A549 (cell line): ENCODE data around the gene FJX1. TPM values are rescaled to one million over a fixed set of nuclear protein-coding genes. Genes with fewer than 3 reads are reported as not detected.

Experiments used
- ATAC-seq, 2 experiments: fragments of 200-7000 bp in 1 of 2; fragments of >200 bp in 1 of 2; cut with Nextera tagmentation in 1 of 2; cut with Tn5 transposase in 1 of 2; 3 replicates each; pipeline versions ENCODE4 v1.8.0 to v1.9.1; 2018 to 2020; ENCODE audit warnings: mild to moderate bottlenecking in 1 of 2, moderate library complexity in 1 of 2
- CTCF ChIA-PET: fragments of 300-600 bp; sonication (Branson Sonifier 250); formaldehyde crosslinking; extraction: SDS; loops from one replicate; lab custom pipeline; 2021; ENCODE audit warnings: antibody characterized with exemption, inconsistent platforms; lab: Yijun Ruan, JAX
- POLR2A ChIA-PET: fragments of 350-600 bp; formaldehyde crosslinking; extraction: SDS; loops from one replicate; lab custom pipeline; 2021; ENCODE audit warnings: antibody characterized with exemption, inconsistent platforms; lab: Yijun Ruan, JAX
- DNase-seq, 2 experiments: peaks; one replicate each; pipeline versions ENCODE4 v3.0.0 to v3.0.0-alpha.2; 2011 to 2016; ENCODE audit warnings: low read depth in 1 of 2, low spot score in 1 of 2
- FAIRE-seq: peaks from 2 replicates; lab custom pipeline; 2011; peaks lifted over from hg19 to GRCh38; lab: Jason Lieb, UNC
- H3K27ac ChIP-seq, 2 experiments: fragments of >200 bp; sonication (Bioruptor Twin); formaldehyde crosslinking; 3 replicates each; pipeline ENCODE4 v1.5.1; 2016 to 2017
- H3K4me1 ChIP-seq: fragments of >200 bp; sonication (Bioruptor Twin); formaldehyde crosslinking; 3 replicates; pipeline ENCODE4 v1.6.1; 2016
- H3K4me2 ChIP-seq: fragments of >200 bp; sonication (Bioruptor Twin); formaldehyde crosslinking; 3 replicates; pipeline ENCODE4 v1.6.1; 2016
- H3K4me3 ChIP-seq: fragments of >200 bp; sonication (Bioruptor Twin); formaldehyde crosslinking; 3 replicates; pipeline ENCODE4 v1.5.1; 2016
- H3K9me3 ChIP-seq: fragments of >200 bp; sonication (Bioruptor Twin); formaldehyde crosslinking; 3 replicates; pipeline ENCODE4 v1.6.1; 2016
- BHLHE40 ChIP-seq: IDR thresholded peaks from 2 replicates; pipeline ENCODE4 v1.6.1; 2012; ENCODE audit warnings: low read depth, low read length, inconsistent platforms
- CEBPB ChIP-seq, 2 experiments: fragments of >200 bp in 1 of 2; sonication (Bioruptor Twin) in 1 of 2; formaldehyde crosslinking in 1 of 2; IDR thresholded peaks; 2 replicates each; pipeline ENCODE4 v1.6.1; 2012 to 2016
- CHD2 ChIP-seq: fragments of 150-350 bp; IDR thresholded peaks from 2 replicates; pipeline ENCODE4 v1.6.1; 2014; ENCODE audit warnings: low read length; ENCODE audit not compliant: partially characterized antibody
- ESRRA ChIP-seq: fragments of 150-350 bp; IDR thresholded peaks from 2 replicates; pipeline ENCODE4 v1.6.1; 2014; ENCODE audit warnings: mild to moderate bottlenecking, low read length, borderline replicate concordance
- FOSB ChIP-seq: fragments of 250-450 bp; sonication (Bioruptor Pico); IDR thresholded peaks from 2 replicates; pipeline ENCODE4 v1.5.0; 2020; ENCODE audit warnings: mild to moderate bottlenecking, moderate library complexity
- GATA3 ChIP-seq: IDR thresholded peaks from 2 replicates; pipeline ENCODE4 v1.6.1; 2012; ENCODE audit warnings: borderline replicate concordance
- HDAC2 ChIP-seq: fragments of 200-600 bp; sonication (generic); IDR thresholded peaks from 2 replicates; pipeline ENCODE4 v1.6.1; 2016
- HMGXB4 ChIP-seq: fragments of 250-450 bp; sonication (Bioruptor Pico); IDR thresholded peaks from 2 replicates; pipeline ENCODE4 v1.5.0; 2021; ENCODE audit warnings: mild to moderate bottlenecking, moderate library complexity, borderline replicate concordance
- HOXB13 ChIP-seq: fragments of 250-450 bp; sonication (Bioruptor Pico); IDR thresholded peaks from 2 replicates; pipeline ENCODE4 v1.5.0; 2020; ENCODE audit warnings: low read depth, mild to moderate bottlenecking, moderate library complexity
- JUN ChIP-seq, 2 experiments: fragments of >200 bp; sonication (Bioruptor Twin); formaldehyde crosslinking; IDR thresholded peaks; 2 replicates in 1 of 2; 3 replicates in 1 of 2; pipeline ENCODE4 v1.6.1; 2016 to 2017
- JUNB ChIP-seq: fragments of >200 bp; sonication (Bioruptor Twin); formaldehyde crosslinking; IDR thresholded peaks from 2 replicates; pipeline ENCODE4 v1.6.1; 2016
- NFE2L2 ChIP-seq: fragments of 150-350 bp; conservative IDR thresholded peaks from 2 replicates; pipeline ENCODE4 v1.6.1; 2014; ENCODE audit warnings: low read length
- NR3C1 ChIP-seq: fragments of >200 bp; sonication (Bioruptor Twin); formaldehyde crosslinking; IDR thresholded peaks from 3 replicates; pipeline ENCODE4 v1.6.1; 2017
- PHF8 ChIP-seq: fragments of 200-600 bp; sonication (generic); IDR thresholded peaks from 2 replicates; pipeline ENCODE4 v1.6.1; 2016; ENCODE audit warnings: low read depth, mild to moderate bottlenecking, antibody characterized with exemption, moderate library complexity, borderline replicate concordance
- POLR2A ChIP-seq: IDR thresholded peaks from 2 replicates; pipeline ENCODE4 v1.6.1; 2012; ENCODE audit warnings: mild to moderate bottlenecking, low read length
- POLR2AphosphoS2 ChIP-seq: conservative IDR thresholded peaks from 2 replicates; pipeline ENCODE4 v1.6.1; 2012; ENCODE audit warnings: low read length, improper control_type of control experiment, inconsistent platforms
- RAD21 ChIP-seq, 2 experiments: fragments of >200 bp in 1 of 2; sonication (Bioruptor Twin) in 1 of 2; formaldehyde crosslinking in 1 of 2; IDR thresholded peaks in 1 of 2; conservative IDR thresholded peaks in 1 of 2; 2 replicates in 1 of 2; 3 replicates in 1 of 2; pipeline ENCODE4 v1.6.1; 2012 to 2018; ENCODE audit warnings: inconsistent platforms in 1 of 2
- RCOR1 ChIP-seq: fragments of 150-350 bp; IDR thresholded peaks from 2 replicates; pipeline ENCODE4 v1.6.1; 2014; ENCODE audit warnings: antibody characterized with exemption, low read length, low read depth
- RNF2 ChIP-seq: fragments of 200-600 bp; sonication (generic); IDR thresholded peaks from 2 replicates; pipeline ENCODE4 v1.6.1; 2016; ENCODE audit warnings: low read depth, mild to moderate bottlenecking, antibody characterized with exemption, moderate library complexity, borderline replicate concordance
- TP53 ChIP-seq: fragments of 250-450 bp; sonication (Bioruptor Pico); IDR thresholded peaks from 2 replicates; pipeline ENCODE4 v1.5.0; 2021; ENCODE audit warnings: mild to moderate bottlenecking, moderate library complexity
- ZNF302 ChIP-seq: fragments of 250-450 bp; sonication (Bioruptor Pico); IDR thresholded peaks from 2 replicates; pipeline ENCODE4 v1.9.0; 2021; ENCODE audit warnings: inconsistent platforms, mild to moderate bottlenecking, moderate library complexity
- WGBS: methylation state at CpG from one replicate; pipeline ENCODE4 v1.1.6; 2017; ENCODE audit errors: missing lambda C conversion rate; 5-methylcytosine and 5-hydroxymethylcytosine counted together
- polyA plus RNA-seq, 4 experiments: library from polyadenylated mRNA; depleted of rRNA in 3 of 4; stranded (reverse); fragments of >200 nt; fragmentation: RNase III in 1 of 4; extraction: RNeasy Plus Mini Kit Qiagen cat#74134 plus additional on column Dnase treatment in 1 of 4; gene quantifications; 2 replicates in 3 of 4; 3 replicates in 1 of 4; pipeline ENCODE4 v1.2.3, GENCODE V29; 2011 to 2017
- TF ChIP-seq, protein P1 (sequence below): IDR thresholded peaks from 2 replicates; pipeline ENCODE4 v1.6.1; 2012
- TF ChIP-seq, protein P2 (sequence below): fragments of 250-450 bp; sonication (Bioruptor Pico); IDR thresholded peaks from 2 replicates; pipeline ENCODE4 v1.5.0; 2020; ENCODE audit warnings: low read depth, mild to moderate bottlenecking, moderate library complexity
- TF ChIP-seq, protein P3 (sequence below): fragments of 200-600 bp; sonication (generic); IDR thresholded peaks from 2 replicates; pipeline ENCODE4 v1.6.1; 2016; ENCODE audit warnings: antibody characterized with exemption, mild to moderate bottlenecking, moderate library complexity

Gene FJX1
- polyA plus RNA-seq, 2 of the 4 experiments (the other 2 are of a cell fraction): 7.1 to 14.5 TPM

GRCh38 chr11:35619855-35620640, 1.8 kb downstream of the FJX1 start:
- Histone ChIP-seq H3K9me3 (no peaks in the 10 kb centered on the region), H3K4me1 (peaks cover 42% of the 10 kb centered on the region; the same call in 2 of the 3 replicates), H3K4me3 (peak overlapping the region; percentile 90), H3K27ac (peak overlapping the region; percentile 94 to 97), H3K4me2 (peak overlapping the region; percentile 94)
- FAIRE-seq (no peak), DNase-seq (peak; percentile 18 to 42), ATAC-seq (peak; percentile 0 to 18; a peak in 3 of 6 replicates)
- CTCF ChIA-PET: interaction anchor here (0.7 to 3.9 kb wide), 19 partner anchors 9 to 654 kb away, joined by 3 to 35 read pairs (median 4); partner anchors contain the start of gene TRIM44
- whole genome bisulfite sequencing: 12% methylated on average over 28 of the region's 33 CpGs
- POLR2A ChIA-PET: interaction anchor here (0.6 to 1.7 kb wide), 4 partner anchors 18 to 540 kb away, joined by 3 to 5 read pairs (median 4); partner anchors contain the start of gene TRIM44
- TF ChIP-seq POLR2A (no peak), ZNF302 (no peak), NFE2L2 (no peak), RCOR1 (no peak), PHF8 (no peak), RNF2 (no peak), ESRRA (no peak), RAD21 (conservative IDR thresholded peaks at IDR 0.05 in 1 of 2, IDR thresholded peaks at IDR 0.05 in 1 of 2) (no peak), HMGXB4 (CRISPR knock-in tag) (no peak), CHD2 (no peak), NR3C1 (no peak), TP53 (no peak), POLR2AphosphoS2 (no peak), HDAC2 (no peak)
- TF ChIP-seq, protein P1, sequence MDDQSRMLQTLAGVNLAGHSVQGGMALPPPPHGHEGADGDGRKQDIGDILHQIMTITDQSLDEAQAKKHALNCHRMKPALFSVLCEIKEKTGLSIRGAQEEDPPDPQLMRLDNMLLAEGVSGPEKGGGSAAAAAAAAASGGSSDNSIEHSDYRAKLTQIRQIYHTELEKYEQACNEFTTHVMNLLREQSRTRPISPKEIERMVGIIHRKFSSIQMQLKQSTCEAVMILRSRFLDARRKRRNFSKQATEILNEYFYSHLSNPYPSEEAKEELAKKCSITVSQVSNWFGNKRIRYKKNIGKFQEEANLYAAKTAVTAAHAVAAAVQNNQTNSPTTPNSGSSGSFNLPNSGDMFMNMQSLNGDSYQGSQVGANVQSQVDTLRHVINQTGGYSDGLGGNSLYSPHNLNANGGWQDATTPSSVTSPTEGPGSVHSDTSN: no peak

GRCh38 chr11:35620795-35621194, 2.5 kb downstream of the FJX1 start:
- Histone ChIP-seq H3K4me3 (peak overlapping the region; percentile 90; the same call in 1 of the 3 replicates), H3K27ac (no peak overlapping the region), H3K4me2 (peak overlapping the region; percentile 94), H3K9me3 (no peaks in the 10 kb centered on the region), H3K4me1 (peaks cover 35% of the 10 kb centered on the region; the same call in 2 of the 3 replicates)
- DNase-seq (no peak), ATAC-seq (no peak), FAIRE-seq (no peak)
- TF ChIP-seq GATA3: no peak
- TF ChIP-seq FOSB (CRISPR knock-in tag): no peak
- no peak for TF ChIP-seq JUNB
- WGBS: 68% methylated on average over 2 of the region's 2 CpGs
- ChIA-PET POLR2A (no interaction called here), CTCF (interaction anchor here (0.7 to 3.9 kb wide), 10 partner anchors 29 to 654 kb away, joined by 3 to 35 read pairs (median 4); partner anchors contain the start of gene TRIM44)

GRCh38 chr11:35621620-35622019, 3.4 kb downstream of the FJX1 start:
- WGBS: 79% methylated on average over 2 of the region's 2 CpGs
- FAIRE-seq: no peak
- H3K27ac ChIP-seq: no peak overlapping the region
- H3K4me1 ChIP-seq: peaks cover 32% of the 10 kb centered on the region; the same call in 2 of the 3 replicates
- ChIA-PET CTCF (interaction anchor here (1.3 kb wide), 1 partner anchor 134 kb away, joined by 3 read pairs; no protein-coding TSS in a partner anchor), POLR2A (no interaction called here)
- DNase-seq: no peak
- no peak overlapping the region for H3K4me3 ChIP-seq
- ATAC-seq: no peak
- peak overlapping the region; percentile 94; the same call in 2 of the 3 replicates for H3K4me2 ChIP-seq
- no peaks in the 10 kb centered on the region for H3K9me3 ChIP-seq
- TF ChIP-seq, protein P2, sequence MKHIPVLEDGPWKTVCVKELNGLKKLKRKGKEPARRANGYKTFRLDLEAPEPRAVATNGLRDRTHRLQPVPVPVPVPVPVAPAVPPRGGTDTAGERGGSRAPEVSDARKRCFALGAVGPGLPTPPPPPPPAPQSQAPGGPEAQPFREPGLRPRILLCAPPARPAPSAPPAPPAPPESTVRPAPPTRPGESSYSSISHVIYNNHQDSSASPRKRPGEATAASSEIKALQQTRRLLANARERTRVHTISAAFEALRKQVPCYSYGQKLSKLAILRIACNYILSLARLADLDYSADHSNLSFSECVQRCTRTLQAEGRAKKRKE (CRISPR knock-in tag): no peak
- TF ChIP-seq ZNF302 (no peak), ESRRA (no peak), JUN (IDR thresholded peaks at IDR 0.05) (no peak), HOXB13 (no peak), CEBPB (IDR thresholded peaks at IDR 0.05) (no peak), BHLHE40 (no peak)
- TF ChIP-seq, protein P3, sequence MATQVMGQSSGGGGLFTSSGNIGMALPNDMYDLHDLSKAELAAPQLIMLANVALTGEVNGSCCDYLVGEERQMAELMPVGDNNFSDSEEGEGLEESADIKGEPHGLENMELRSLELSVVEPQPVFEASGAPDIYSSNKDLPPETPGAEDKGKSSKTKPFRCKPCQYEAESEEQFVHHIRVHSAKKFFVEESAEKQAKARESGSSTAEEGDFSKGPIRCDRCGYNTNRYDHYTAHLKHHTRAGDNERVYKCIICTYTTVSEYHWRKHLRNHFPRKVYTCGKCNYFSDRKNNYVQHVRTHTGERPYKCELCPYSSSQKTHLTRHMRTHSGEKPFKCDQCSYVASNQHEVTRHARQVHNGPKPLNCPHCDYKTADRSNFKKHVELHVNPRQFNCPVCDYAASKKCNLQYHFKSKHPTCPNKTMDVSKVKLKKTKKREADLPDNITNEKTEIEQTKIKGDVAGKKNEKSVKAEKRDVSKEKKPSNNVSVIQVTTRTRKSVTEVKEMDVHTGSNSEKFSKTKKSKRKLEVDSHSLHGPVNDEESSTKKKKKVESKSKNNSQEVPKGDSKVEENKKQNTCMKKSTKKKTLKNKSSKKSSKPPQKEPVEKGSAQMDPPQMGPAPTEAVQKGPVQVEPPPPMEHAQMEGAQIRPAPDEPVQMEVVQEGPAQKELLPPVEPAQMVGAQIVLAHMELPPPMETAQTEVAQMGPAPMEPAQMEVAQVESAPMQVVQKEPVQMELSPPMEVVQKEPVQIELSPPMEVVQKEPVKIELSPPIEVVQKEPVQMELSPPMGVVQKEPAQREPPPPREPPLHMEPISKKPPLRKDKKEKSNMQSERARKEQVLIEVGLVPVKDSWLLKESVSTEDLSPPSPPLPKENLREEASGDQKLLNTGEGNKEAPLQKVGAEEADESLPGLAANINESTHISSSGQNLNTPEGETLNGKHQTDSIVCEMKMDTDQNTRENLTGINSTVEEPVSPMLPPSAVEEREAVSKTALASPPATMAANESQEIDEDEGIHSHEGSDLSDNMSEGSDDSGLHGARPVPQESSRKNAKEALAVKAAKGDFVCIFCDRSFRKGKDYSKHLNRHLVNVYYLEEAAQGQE: no peak
